ENCODE measurements around the gene SPRR4.

SPRR4 gene

GRCh38 chr1:152964536-152964935, 5.9 kb upstream of the SPRR4 start:
- DNase-seq (ENCODE audit: extremely low read depth in 1 of 2, low read depth in 1 of 2), result no peak

- no peak for DNase-seq (ENCODE audit: extremely low read depth in 1 of 2, low read depth in 1 of 2)
Measured at GRCh38 chr1:152965853-152966252, 4.6 kb upstream of the SPRR4 start.

- no peak for DNase-seq (ENCODE audit: extremely low read depth in 1 of 2, low read depth in 1 of 2)
Measured at GRCh38 chr1:152967201-152967600, 3.2 kb upstream of the SPRR4 start.

- DNase-seq (ENCODE audit: extremely low read depth in 1 of 2, low read depth in 1 of 2), result no peak
Measured at GRCh38 chr1:152968248-152968647, 2.2 kb upstream of the SPRR4 start.

- no peak for DNase-seq (ENCODE audit: extremely low read depth in 1 of 2, low read depth in 1 of 2)
Measured at GRCh38 chr1:152969036-152969435, 1.4 kb upstream of the SPRR4 start.

GRCh38 chr1:152972196-152972886, 1.9 kb downstream of the SPRR4 start:
- no peak for DNase-seq (ENCODE audit: extremely low read depth in 1 of 2, low read depth in 1 of 2)

- DNase-seq (ENCODE audit: extremely low read depth in 1 of 2, low read depth in 1 of 2), result no peak
Measured at GRCh38 chr1:152976688-152977087, 6.2 kb downstream of the SPRR4 start.

- no peak for DNase-seq (ENCODE audit: extremely low read depth in 1 of 2, low read depth in 1 of 2)
Measured at GRCh38 chr1:152977614-152978013, 7.2 kb downstream of the SPRR4 start.

GRCh38 chr1:152980676-152981075, 10.2 kb downstream of the SPRR4 start:
- DNase-seq (ENCODE audit: extremely low read depth in 1 of 2, low read depth in 1 of 2), result no peak

GRCh38 chr1:152981146-152981871, 10.9 kb downstream of the SPRR4 start:
- DNase-seq (ENCODE audit: extremely low read depth in 1 of 2, low read depth in 1 of 2), result no peak

GRCh38 chr1:152982076-152982475, 11.6 kb downstream of the SPRR4 start:
- no peak for DNase-seq (ENCODE audit: extremely low read depth in 1 of 2, low read depth in 1 of 2)

- no peak for DNase-seq (ENCODE audit: extremely low read depth in 1 of 2, low read depth in 1 of 2)
Measured at GRCh38 chr1:152983234-152983633, 12.8 kb downstream of the SPRR4 start.

- DNase-seq (ENCODE audit: extremely low read depth in 1 of 2, low read depth in 1 of 2), result no peak
Measured at GRCh38 chr1:152983743-152984142, 13.3 kb downstream of the SPRR4 start, which contains the start of gene SPRR1A. TSS of gene SPRR1A (plus strand) at chr1:152984081. CDS start at chr1:152985231, 1,150 bp downstream.

GRCh38 chr1:152986578-152986977, 16.1 kb downstream of the SPRR4 start:
- DNase-seq (ENCODE audit: extremely low read depth in 1 of 2, low read depth in 1 of 2), result no peak

- DNase-seq (ENCODE audit: extremely low read depth in 1 of 2, low read depth in 1 of 2), result no peak
Measured at GRCh38 chr1:152993186-152993585, 22.7 kb downstream of the SPRR4 start.

GRCh38 chr1:152995842-152996241, 25.4 kb downstream of the SPRR4 start:
- no peak for DNase-seq (ENCODE audit: extremely low read depth in 1 of 2, low read depth in 1 of 2)

- no peak for DNase-seq (ENCODE audit: extremely low read depth in 1 of 2, low read depth in 1 of 2)
Measured at GRCh38 chr1:152996633-152997400, 26.4 kb downstream of the SPRR4 start.

GRCh38 chr1:152997901-152998300, 27.5 kb downstream of the SPRR4 start:
- no peak for DNase-seq (ENCODE audit: extremely low read depth in 1 of 2, low read depth in 1 of 2)

GRCh38 chr1:152998476-152998875, 28.0 kb downstream of the SPRR4 start:
- no peak for DNase-seq (ENCODE audit: extremely low read depth in 1 of 2, low read depth in 1 of 2)

- no peak for DNase-seq (ENCODE audit: extremely low read depth in 1 of 2, low read depth in 1 of 2)
Measured at GRCh38 chr1:152999818-153000217, 29.4 kb downstream of the SPRR4 start.

GRCh38 chr1:153000294-153000693, 29.8 kb downstream of the SPRR4 start:
- no peak for DNase-seq (ENCODE audit: extremely low read depth in 1 of 2, low read depth in 1 of 2)

GRCh38 chr1:153001382-153001781, 30.9 kb downstream of the SPRR4 start, which contains the start of gene SPRR3:
TSS of gene SPRR3 (plus strand) at chr1:153001749. CDS start at chr1:153003021, 1,272 bp downstream.
- no peak for DNase-seq (ENCODE audit: extremely low read depth in 1 of 2, low read depth in 1 of 2)

Data from activated CD8-positive, alpha-beta memory T cell treated with anti-CD3 and anti-CD28 coated beads for 1 hour (primary cell).